Measurements from ENCODE around the gene NEK5.
"Not testable (repeated sequence)": the region's sequence is repeated elsewhere in the genome, so short reads cannot be mapped to it uniquely, and the experiment has no call there.

NEK5 gene

DNA sequence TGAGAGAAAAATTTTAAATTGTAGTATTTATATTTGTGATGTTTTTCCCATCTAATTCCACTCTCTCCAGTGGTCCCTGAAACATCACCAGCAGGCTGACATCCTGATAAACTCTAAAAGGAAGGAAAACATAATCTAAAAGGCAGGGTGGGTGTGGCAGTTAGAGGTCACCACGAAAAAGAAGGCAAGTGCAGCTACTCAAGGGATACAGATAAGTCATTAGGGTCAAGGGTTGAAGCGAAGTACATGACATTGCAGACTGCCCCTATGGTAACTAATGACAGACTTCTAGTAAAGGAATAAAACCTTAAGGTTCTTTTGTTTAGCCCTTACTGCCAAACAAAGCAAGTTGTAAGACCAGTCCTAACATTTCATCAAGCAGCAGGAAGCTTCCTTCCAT, 36.5 kb upstream of the NEK5 start:
- Histone ChIP-seq H3K4me1 (ENCODE audit: insufficient read depth, low read length) (no peaks in the 10 kb centered on the region), H3K36me3 (ENCODE audit: insufficient read depth, low read length) (peaks cover 18% of the 10 kb centered on the region), H3K9me3 (ENCODE audit: insufficient read depth, low read length, severe bottlenecking) (no peaks in the 10 kb centered on the region), H3K9ac (ENCODE audit: low read depth, low read length) (no peak overlapping the region), H3K27me3 (ENCODE audit: insufficient read depth, low read length, poor library complexity) (peaks cover 9% of the 10 kb centered on the region), H3K79me2 (ENCODE audit: insufficient read depth, low read length) (no peaks in the 10 kb centered on the region), H3K4me2 (ENCODE audit: insufficient read depth, low read length) (no peak overlapping the region), H2AFZ (ENCODE audit: low read depth, low read length) (no peak overlapping the region), H3K4me3 (ENCODE audit: low read depth in 1 of 2, low read length in 2 of 2) (no peak overlapping the region), H4K20me1 (ENCODE audit: insufficient read depth, low read length) (no peaks in the 10 kb centered on the region), H3K27ac (ENCODE audit: low read length) (no peak overlapping the region)
- DNase-seq = no peak
- no peak for TF ChIP-seq EZH2 (IDR thresholded peaks at IDR 0.05; ENCODE audit: borderline replicate concordance, low read depth, low read length, severe bottlenecking)
- TF ChIP-seq, protein P1, sequence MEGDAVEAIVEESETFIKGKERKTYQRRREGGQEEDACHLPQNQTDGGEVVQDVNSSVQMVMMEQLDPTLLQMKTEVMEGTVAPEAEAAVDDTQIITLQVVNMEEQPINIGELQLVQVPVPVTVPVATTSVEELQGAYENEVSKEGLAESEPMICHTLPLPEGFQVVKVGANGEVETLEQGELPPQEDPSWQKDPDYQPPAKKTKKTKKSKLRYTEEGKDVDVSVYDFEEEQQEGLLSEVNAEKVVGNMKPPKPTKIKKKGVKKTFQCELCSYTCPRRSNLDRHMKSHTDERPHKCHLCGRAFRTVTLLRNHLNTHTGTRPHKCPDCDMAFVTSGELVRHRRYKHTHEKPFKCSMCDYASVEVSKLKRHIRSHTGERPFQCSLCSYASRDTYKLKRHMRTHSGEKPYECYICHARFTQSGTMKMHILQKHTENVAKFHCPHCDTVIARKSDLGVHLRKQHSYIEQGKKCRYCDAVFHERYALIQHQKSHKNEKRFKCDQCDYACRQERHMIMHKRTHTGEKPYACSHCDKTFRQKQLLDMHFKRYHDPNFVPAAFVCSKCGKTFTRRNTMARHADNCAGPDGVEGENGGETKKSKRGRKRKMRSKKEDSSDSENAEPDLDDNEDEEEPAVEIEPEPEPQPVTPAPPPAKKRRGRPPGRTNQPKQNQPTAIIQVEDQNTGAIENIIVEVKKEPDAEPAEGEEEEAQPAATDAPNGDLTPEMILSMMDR (IDR thresholded peaks at IDR 0.05; ENCODE audit: borderline replicate concordance, extremely low read depth, low read length, poor library complexity, severe bottlenecking) = no peak
- no peak for ATAC-seq (ENCODE audit: insufficient read depth, low read depth)

DNA sequence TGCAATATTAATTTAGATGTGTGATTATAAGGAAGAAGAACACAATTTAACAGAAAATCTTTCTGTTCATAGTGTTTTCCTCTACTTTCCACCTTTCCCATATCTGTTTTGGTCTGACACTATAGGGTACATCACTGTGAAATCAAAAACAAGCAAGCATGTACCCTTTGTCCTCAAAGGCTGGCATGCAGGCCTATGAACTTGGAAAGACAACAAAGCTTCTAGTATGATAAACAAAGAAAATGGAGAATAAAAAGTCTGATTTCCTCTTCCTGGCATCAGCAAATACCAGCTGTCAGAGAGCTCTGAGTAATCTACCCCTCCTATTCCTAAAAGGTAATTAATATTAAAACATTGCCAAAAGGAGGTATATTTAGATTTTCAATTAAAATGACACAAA, 36.1 kb upstream of the NEK5 start:
- H3K27me3 ChIP-seq (ENCODE audit: insufficient read depth, low read length, poor library complexity) = peaks cover 12% of the 10 kb centered on the region

DNA sequence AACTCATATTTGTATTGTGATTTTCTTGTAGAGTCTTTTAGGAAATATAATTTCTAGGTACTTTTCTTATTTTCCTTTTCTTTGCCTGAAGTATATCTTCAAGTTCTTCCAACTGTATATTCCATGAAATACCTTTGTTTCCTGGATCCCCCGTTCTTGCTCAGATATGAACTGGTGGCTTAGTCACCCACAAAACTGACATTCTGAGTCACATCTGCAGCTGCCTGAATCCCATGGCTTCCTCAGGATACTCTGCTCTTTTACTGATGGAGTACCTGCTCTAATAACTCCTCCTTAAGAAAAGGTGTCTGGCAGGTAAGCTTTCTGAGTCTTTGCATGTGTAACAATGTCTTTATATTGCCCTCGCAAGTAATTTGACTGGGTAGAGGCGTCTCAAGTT, 35.0 kb upstream of the NEK5 start:
- Histone ChIP-seq H3K27me3 (ENCODE audit: insufficient read depth, low read length, poor library complexity) (peaks cover 23% of the 10 kb centered on the region), H3K4me1 (ENCODE audit: insufficient read depth, low read length) (peaks cover 12% of the 10 kb centered on the region)
- not testable (repeated sequence) for H3K79me2 ChIP-seq (ENCODE audit: insufficient read depth, low read length); H3K36me3 ChIP-seq (ENCODE audit: insufficient read depth, low read length); H3K9ac ChIP-seq (ENCODE audit: low read depth, low read length); H3K9me3 ChIP-seq (ENCODE audit: insufficient read depth, low read length, severe bottlenecking); DNase-seq; H3K27ac ChIP-seq (ENCODE audit: low read length); H2AFZ ChIP-seq (ENCODE audit: low read depth, low read length); H4K20me1 ChIP-seq (ENCODE audit: insufficient read depth, low read length); H3K4me3 ChIP-seq (ENCODE audit: low read depth in 1 of 2, low read length in 2 of 2); H3K4me2 ChIP-seq (ENCODE audit: insufficient read depth, low read length); ATAC-seq (ENCODE audit: insufficient read depth, low read depth)

More for the DNA sequence above, 36.1 kb upstream of the NEK5 start:
- no peak overlapping the region for H2AFZ ChIP-seq (ENCODE audit: low read depth, low read length)
- H3K79me2 ChIP-seq (ENCODE audit: insufficient read depth, low read length) = no peaks in the 10 kb centered on the region
- H3K36me3 ChIP-seq (ENCODE audit: insufficient read depth, low read length) = peaks cover 13% of the 10 kb centered on the region
- DNase-seq (no peak), ATAC-seq (ENCODE audit: insufficient read depth, low read depth) (no peak)
- H3K27ac ChIP-seq (ENCODE audit: low read length) = no peak overlapping the region
- TF ChIP-seq EZH2 (IDR thresholded peaks at IDR 0.05; ENCODE audit: borderline replicate concordance, low read depth, low read length, severe bottlenecking) = no peak
- TF ChIP-seq, protein P1 (IDR thresholded peaks at IDR 0.05; ENCODE audit: borderline replicate concordance, extremely low read depth, low read length, poor library complexity, severe bottlenecking) = no peak
- no peak overlapping the region for H3K9ac ChIP-seq (ENCODE audit: low read depth, low read length)
- no peak overlapping the region for H3K4me3 ChIP-seq (ENCODE audit: low read depth in 1 of 2, low read length in 2 of 2)
- H3K4me2 ChIP-seq (ENCODE audit: insufficient read depth, low read length) = no peak overlapping the region
- H3K9me3 ChIP-seq (ENCODE audit: insufficient read depth, low read length, severe bottlenecking) = no peaks in the 10 kb centered on the region
- peaks cover 1% of the 10 kb centered on the region; the same call in 1 of the 2 replicates for H3K4me1 ChIP-seq (ENCODE audit: insufficient read depth, low read length)
- H4K20me1 ChIP-seq (ENCODE audit: insufficient read depth, low read length) = no peaks in the 10 kb centered on the region

DNA sequence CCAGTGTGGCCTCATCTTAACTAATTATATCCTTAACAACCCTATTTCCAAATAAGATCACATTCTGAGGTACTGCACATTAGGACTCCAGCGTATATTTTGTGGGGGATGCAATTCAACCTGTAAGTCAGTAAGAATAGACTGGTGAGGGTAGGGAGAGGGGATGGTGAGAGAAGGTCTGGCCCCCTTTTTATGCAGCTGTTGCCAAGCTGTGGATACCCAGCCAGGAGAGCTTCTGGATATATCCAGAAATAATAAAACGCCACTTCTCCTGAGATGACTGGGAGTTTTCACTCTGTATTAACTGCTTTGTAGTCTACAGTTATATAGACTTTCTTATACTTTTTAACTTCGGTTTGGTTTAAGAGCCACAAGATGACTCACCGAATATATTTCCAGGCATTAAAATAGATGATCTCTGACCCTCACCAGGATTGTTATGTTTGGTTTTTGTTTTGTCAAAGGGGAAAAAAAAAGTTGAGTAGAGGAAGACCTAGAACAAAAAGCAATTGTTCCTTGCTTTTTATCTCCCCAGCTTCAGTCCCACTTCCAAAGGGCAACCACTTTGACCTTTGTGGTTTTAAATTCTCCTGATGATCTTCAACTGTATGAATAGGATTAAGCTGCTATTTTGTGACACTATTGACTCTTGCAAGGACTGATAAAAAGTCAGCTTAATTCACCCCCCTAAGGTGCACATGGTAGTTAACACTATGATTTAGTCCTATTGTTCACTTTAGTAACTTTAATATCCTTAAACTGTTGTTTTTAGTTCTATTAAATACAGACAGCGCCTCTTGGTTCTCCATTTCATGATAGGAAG, 33.6 kb upstream of the NEK5 start:
- no peak overlapping the region for H2AFZ ChIP-seq (ENCODE audit: low read depth, low read length)
- no peak for ATAC-seq (ENCODE audit: insufficient read depth, low read depth)
- no peak overlapping the region for H3K27ac ChIP-seq (ENCODE audit: low read length)
- TF ChIP-seq, protein P1 (IDR thresholded peaks at IDR 0.05; ENCODE audit: borderline replicate concordance, extremely low read depth, low read length, poor library complexity, severe bottlenecking) = no peak
- no peak for TF ChIP-seq EZH2 (IDR thresholded peaks at IDR 0.05; ENCODE audit: borderline replicate concordance, low read depth, low read length, severe bottlenecking)
- no peaks in the 10 kb centered on the region for H3K9me3 ChIP-seq (ENCODE audit: insufficient read depth, low read length, severe bottlenecking)
- no peak overlapping the region for H3K4me3 ChIP-seq (ENCODE audit: low read depth in 1 of 2, low read length in 2 of 2)
- peaks cover 35% of the 10 kb centered on the region for H3K27me3 ChIP-seq (ENCODE audit: insufficient read depth, low read length, poor library complexity)
- H3K9ac ChIP-seq (ENCODE audit: low read depth, low read length) = no peak overlapping the region
- no peaks in the 10 kb centered on the region for H3K79me2 ChIP-seq (ENCODE audit: insufficient read depth, low read length)
- H3K36me3 ChIP-seq (ENCODE audit: insufficient read depth, low read length) = no peaks in the 10 kb centered on the region
- DNase-seq = no peak
- H4K20me1 ChIP-seq (ENCODE audit: insufficient read depth, low read length) = no peaks in the 10 kb centered on the region
- peaks cover 14% of the 10 kb centered on the region for H3K4me1 ChIP-seq (ENCODE audit: insufficient read depth, low read length)
- no peak overlapping the region for H3K4me2 ChIP-seq (ENCODE audit: insufficient read depth, low read length)
